Smooth muscle cell (in vitro differentiated cells): ENCODE measurements around the gene YTHDF2. TPM values are rescaled to one million over a fixed set of nuclear protein-coding genes. Genes with fewer than 3 reads are reported as not detected.
"Not testable (repeated sequence)": the region's sequence is repeated elsewhere in the genome, so short reads cannot be mapped to it uniquely, and the experiment has no call there.

Experiments used
- DNase-seq: peaks from one replicate; lab custom pipeline; 2025; ENCODE audit not compliant: unreplicated experiment; lab: John Stamatoyannopoulos, UW
- H2AFZ ChIP-seq: fragments of 200-600 bp; sonication (generic); 2 replicates; pipeline ENCODE4 v1.6.0; 2016; ENCODE audit warnings: antibody characterized with exemption, low read depth, mild to moderate bottlenecking
- H3F3A ChIP-seq: fragments of 200-600 bp; sonication (generic); 2 replicates; pipeline ENCODE4 v1.6.0; 2017; ENCODE audit warnings: antibody characterized with exemption, low read depth
- H3K27ac ChIP-seq: fragments of 200-600 bp; sonication (generic); 2 replicates; pipeline ENCODE4 v1.5.1; 2016; ENCODE audit warnings: low read depth, mild to moderate bottlenecking
- H3K27me3 ChIP-seq: fragments of 200-600 bp; sonication (generic); 2 replicates; pipeline ENCODE4 v1.6.1; 2016; ENCODE audit warnings: low read depth, mild to moderate bottlenecking
- H3K36me3 ChIP-seq: fragments of 200-600 bp; sonication (generic); 2 replicates; pipeline ENCODE4 v1.5.1; 2016; ENCODE audit warnings: low read depth
- H3K4me1 ChIP-seq: fragments of 200-600 bp; sonication (generic); 2 replicates; pipeline ENCODE4 v1.5.1; 2016; ENCODE audit warnings: low read depth
- H3K4me2 ChIP-seq: fragments of 200-600 bp; sonication (generic); 2 replicates; pipeline ENCODE4 v1.6.0; 2016; ENCODE audit warnings: mild to moderate bottlenecking
- H3K4me3 ChIP-seq: fragments of 200-600 bp; sonication (generic); 2 replicates; pipeline ENCODE4 v1.5.1; 2016; ENCODE audit warnings: mild to moderate bottlenecking
- H3K79me2 ChIP-seq: fragments of 200-600 bp; sonication (generic); 2 replicates; pipeline ENCODE4 v1.6.0; 2016; ENCODE audit warnings: low read depth, mild to moderate bottlenecking
- H3K9ac ChIP-seq: fragments of 200-600 bp; sonication (generic); 2 replicates; pipeline ENCODE4 v1.6.0; 2016; ENCODE audit warnings: low read depth
- H3K9me3 ChIP-seq: fragments of 200-600 bp; sonication (generic); replicated peaks from 2 replicates; pipeline ENCODE4 v1.5.1; 2016; ENCODE audit warnings: low read depth
- H4K20me1 ChIP-seq: fragments of 200-600 bp; sonication (generic); 2 replicates; pipeline ENCODE4 v1.6.0; 2016; ENCODE audit warnings: low read depth
- CTCF ChIP-seq: fragments of 200-600 bp; sonication (generic); IDR thresholded peaks from 2 replicates; pipeline ENCODE4 v1.5.1; 2017; ENCODE audit warnings: borderline replicate concordance, mild to moderate bottlenecking, antibody characterized with exemption; ENCODE audit not compliant: insufficient read depth, poor library complexity, severe bottlenecking
- WGBS: methylation state at CpG from one replicate; pipeline ENCODE4 v1.1.7; 2016; ENCODE audit warnings: low lambda C conversion rate; 5-methylcytosine and 5-hydroxymethylcytosine counted together
- polyA plus RNA-seq: library from polyadenylated mRNA; unstranded; fragments of >200 nt; fragmentation: Nextera tagmentation; extraction: Ambion mirVana; gene quantifications from 2 replicates; pipeline ENCODE4 v1.2.1, GENCODE V29; 2016
- total RNA-seq: library from RNA; depleted of rRNA; stranded (reverse); fragments of >200 nt; gene quantifications from 2 replicates; pipeline ENCODE4 v1.2.3, GENCODE V29; 2014

YTHDF2 gene
- total and polyA plus RNA-seq, 2 experiments from 2014 or later, result 68.4 to 77.5 TPM

GRCh38 chr1:28783363-28783762 is 46.6 kb downstream of the YTHDF2 start:
- 86% methylated on average over 2 of the region's 2 CpGs for WGBS
- no peak for DNase-seq

GRCh38 chr1:28789412-28789811 is 52.7 kb downstream of the YTHDF2 start:
- Histone ChIP-seq H3K27me3 (no peaks in the 10 kb centered on the region), H4K20me1 (no peaks in the 10 kb centered on the region)

More at GRCh38 chr1:28783363-28783762, 46.6 kb downstream of the YTHDF2 start:
- Histone ChIP-seq H3K79me2 (no peaks in the 10 kb centered on the region), H3K9ac (no peak overlapping the region), H4K20me1 (no peaks in the 10 kb centered on the region), H3K27ac (no peak overlapping the region), H3K4me3 (no peak overlapping the region), H3K4me2 (no peak overlapping the region), H3K27me3 (no peaks in the 10 kb centered on the region), H2AFZ (no peak overlapping the region), H3K36me3 (no peaks in the 10 kb centered on the region), H3K4me1 (no peaks in the 10 kb centered on the region), H3K9me3 (no peaks in the 10 kb centered on the region), H3F3A (no peaks in the 10 kb centered on the region)
- TF ChIP-seq CTCF, result no peak

GRCh38 chr1:28789816-28790215 is 53.1 kb downstream of the YTHDF2 start:
- Histone ChIP-seq H3F3A (no peaks in the 10 kb centered on the region), H3K4me1 (no peaks in the 10 kb centered on the region), H3K79me2 (no peaks in the 10 kb centered on the region), H3K27ac (no peak overlapping the region), H3K36me3 (no peaks in the 10 kb centered on the region), H3K9ac (no peak overlapping the region), H3K9me3 (no peaks in the 10 kb centered on the region), H3K4me2 (no peak overlapping the region), H3K27me3 (no peaks in the 10 kb centered on the region), H2AFZ (no peak overlapping the region), H3K4me3 (no peak overlapping the region), H4K20me1 (no peaks in the 10 kb centered on the region)
- no peak for DNase-seq
- TF ChIP-seq CTCF, result no peak
- WGBS, result 96% methylated on average over 6 of the region's 6 CpGs

More at GRCh38 chr1:28789412-28789811, 52.7 kb downstream of the YTHDF2 start:
- 95% methylated on average over 9 of the region's 9 CpGs for WGBS
- H3F3A ChIP-seq, result no peaks in the 10 kb centered on the region
- no peak overlapping the region for H3K4me3 ChIP-seq
- H3K4me1 ChIP-seq, result no peaks in the 10 kb centered on the region
- H3K9me3 ChIP-seq, result no peaks in the 10 kb centered on the region
- no peaks in the 10 kb centered on the region for H3K79me2 ChIP-seq
- DNase-seq, result no peak
- H3K9ac ChIP-seq, result no peak overlapping the region
- no peaks in the 10 kb centered on the region for H3K36me3 ChIP-seq
- TF ChIP-seq CTCF, result no peak
- no peak overlapping the region for H3K27ac ChIP-seq
- no peak overlapping the region for H2AFZ ChIP-seq
- no peak overlapping the region for H3K4me2 ChIP-seq

GRCh38 chr1:28790377-28791035 is 53.8 kb downstream of the YTHDF2 start:
- no peak for TF ChIP-seq CTCF
- Histone ChIP-seq H3K36me3 (no peaks in the 10 kb centered on the region), H3K9me3 (no peaks in the 10 kb centered on the region), H3K4me1 (no peaks in the 10 kb centered on the region), H3K9ac (no peak overlapping the region), H3K27ac (no peak overlapping the region), H3K4me3 (no peak overlapping the region), H3F3A (no peaks in the 10 kb centered on the region), H4K20me1 (no peaks in the 10 kb centered on the region), H3K79me2 (no peaks in the 10 kb centered on the region), H3K27me3 (no peaks in the 10 kb centered on the region), H2AFZ (no peak overlapping the region), H3K4me2 (no peak overlapping the region)
- no peak for DNase-seq
- WGBS, result 45% methylated on average over 12 of the region's 12 CpGs

- H3K27ac ChIP-seq, H3K36me3 ChIP-seq, H3K79me2 ChIP-seq, H3K4me1 ChIP-seq, H3K4me2 ChIP-seq, H3K27me3 ChIP-seq, H3F3A ChIP-seq, H4K20me1 ChIP-seq, H2AFZ ChIP-seq, H3K9me3 ChIP-seq, DNase-seq, H3K4me3 ChIP-seq, H3K9ac ChIP-seq: not testable (repeated sequence)
- 100% methylated on average over 2 of the region's 2 CpGs for WGBS
Measured at GRCh38 chr1:28791929-28792328, 55.2 kb downstream of the YTHDF2 start.
